ENCODE data around the gene UCHL3. TPM values are rescaled to one million over a fixed set of nuclear protein-coding genes. Genes with fewer than 3 reads are reported as not detected.

Gene UCHL3
- total RNA-seq, 2 experiments from 2014 or later, result 34.7 to 49.5 TPM

- no peaks in the 10 kb centered on the region for H3K9me2 ChIP-seq (ENCODE audit: insufficient read depth, low read length)
- no peak overlapping the region for H3K27ac ChIP-seq (ENCODE audit: low read depth, low read length, poor library complexity, severe bottlenecking)
- H3K4me2 ChIP-seq (ENCODE audit: low read length), result peak overlapping the region; percentile 96
- H3K79me2 ChIP-seq (ENCODE audit: insufficient read depth, low read depth, low read length), result peaks cover 26% of the 10 kb centered on the region; the same call in 1 of the 2 replicates
- TF ChIP-seq EZH2phosphoT487 (IDR thresholded peaks at IDR 0.05; ENCODE audit: borderline replicate concordance, low read depth, low read length) (no peak), CTCF (conservative IDR thresholded peaks at IDR 0.05; ENCODE audit: low read length) (no peak)
- no TSS peak for BruUV-seq (replicated peaks)
- peaks cover 9% of the 10 kb centered on the region for H3K36me3 ChIP-seq (ENCODE audit: insufficient read depth, low read length)
- peaks cover 6% of the 10 kb centered on the region for H4K20me1 ChIP-seq (ENCODE audit: insufficient read depth, low read length)
- H3K9me3 ChIP-seq (ENCODE audit: low read length), result no peaks in the 10 kb centered on the region
- intact Hi-C loops (cut with micrococcal nuclease; ENCODE audit: unreplicated experiment), result loop anchor here (5.0 kb wide), 1 partner anchor 131 kb away; no protein-coding TSS in a partner anchor
- ChIA-PET CTCF (ENCODE audit: unreplicated experiment) (no interaction called here), POLR2A (interaction anchor here (0.7 to 1.5 kb wide), 3 partner anchors 12 to 177 kb away, joined by 3 to 5 read pairs (median 4); partner anchors contain the start of gene TBC1D4)
- H2AFZ ChIP-seq (ENCODE audit: low read length), result no peak overlapping the region; the same call in 1 of the 2 replicates
- H3K4me1 ChIP-seq (ENCODE audit: insufficient read depth, low read length, poor library complexity, severe bottlenecking), result peaks cover 31% of the 10 kb centered on the region
- H3K4me3 ChIP-seq (ENCODE audit: low read depth, low read length, poor library complexity, severe bottlenecking), result peak overlapping the region; percentile 97
- no peak for DNase-seq (ENCODE audit: low spot score)
Observed at GRCh38 chr13:75547917-75548316, 1.7 kb upstream of the UCHL3 start.

DNA sequence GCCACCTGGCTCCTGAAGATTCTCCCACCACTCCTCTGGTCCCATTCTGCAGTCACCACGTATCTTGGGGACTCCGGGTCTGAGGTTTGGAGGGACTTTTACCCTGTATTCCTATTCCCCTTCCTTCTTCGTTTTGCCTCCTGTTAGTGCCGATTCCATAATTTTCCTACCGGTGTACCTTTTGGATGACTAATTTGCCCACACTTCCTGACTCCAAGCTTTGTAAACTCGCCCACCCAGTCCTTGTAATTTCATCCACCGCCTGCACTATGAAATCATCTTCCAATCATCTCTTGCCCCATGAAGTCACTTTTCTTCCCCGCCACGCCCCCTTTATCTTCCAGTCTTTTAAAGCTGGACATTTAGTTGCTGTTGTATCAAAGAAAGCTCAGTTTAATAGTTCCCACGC is 572 bp downstream of the UCHL3 start:
- Histone ChIP-seq H3K79me2 (ENCODE audit: insufficient read depth, low read depth, low read length) (peaks cover 26% of the 10 kb centered on the region; the same call in 1 of the 2 replicates), H3K27ac (ENCODE audit: low read depth, low read length, poor library complexity, severe bottlenecking) (peak overlapping the region; percentile 43), H4K20me1 (ENCODE audit: insufficient read depth, low read length) (peaks cover 6% of the 10 kb centered on the region), H2AFZ (ENCODE audit: low read length) (peak overlapping the region; percentile 74), H3K36me3 (ENCODE audit: insufficient read depth, low read length) (peaks cover 31% of the 10 kb centered on the region), H3K4me2 (ENCODE audit: low read length) (peak overlapping the region; percentile 96), H3K9me3 (ENCODE audit: low read length) (no peaks in the 10 kb centered on the region), H3K4me1 (ENCODE audit: insufficient read depth, low read length, poor library complexity, severe bottlenecking) (peaks cover 31% of the 10 kb centered on the region), H3K9me2 (ENCODE audit: insufficient read depth, low read length) (no peaks in the 10 kb centered on the region), H3K4me3 (ENCODE audit: low read depth, low read length, poor library complexity, severe bottlenecking) (peak overlapping the region; percentile 97)
- intact Hi-C loops (cut with micrococcal nuclease; ENCODE audit: unreplicated experiment), result no loop called here
- no TSS peak for BruUV-seq (replicated peaks)
- CTCF ChIA-PET (ENCODE audit: unreplicated experiment), result no interaction called here
- no peak for TF ChIP-seq CTCF (conservative IDR thresholded peaks at IDR 0.05; ENCODE audit: low read length)
- TF ChIP-seq EZH2phosphoT487 (IDR thresholded peaks at IDR 0.05; ENCODE audit: borderline replicate concordance, low read depth, low read length), result no peak
- POLR2A ChIA-PET, result interaction anchor here (0.6 to 1.7 kb wide), 11 partner anchors 9 to 1475 kb away, joined by 3 to 8 read pairs (median 4); partner anchors contain the start of genes COMMD6 and TBC1D4
- peak; percentile 32 for DNase-seq (ENCODE audit: low spot score)

- no peak overlapping the region for H2AFZ ChIP-seq (ENCODE audit: low read length)
- peaks cover 17% of the 10 kb centered on the region for H3K4me1 ChIP-seq (ENCODE audit: insufficient read depth, low read length, poor library complexity, severe bottlenecking)
- peaks cover 47% of the 10 kb centered on the region for H3K36me3 ChIP-seq (ENCODE audit: insufficient read depth, low read length)
- peaks cover 6% of the 10 kb centered on the region for H4K20me1 ChIP-seq (ENCODE audit: insufficient read depth, low read length)
- H3K4me3 ChIP-seq (ENCODE audit: low read depth, low read length, poor library complexity, severe bottlenecking), result no peak overlapping the region
- peaks cover 48% of the 10 kb centered on the region; the same call in 1 of the 2 replicates for H3K79me2 ChIP-seq (ENCODE audit: insufficient read depth, low read depth, low read length)
- ChIA-PET POLR2A (interaction anchor here (0.6 to 1.5 kb wide), 5 partner anchors 15 to 180 kb away, joined by 3 to 5 read pairs (median 3); partner anchors contain the start of gene COMMD6), CTCF (ENCODE audit: unreplicated experiment) (no interaction called here)
- DNase-seq (ENCODE audit: low spot score), result no peak
- no TSS peak for BruUV-seq (replicated peaks)
- no peaks in the 10 kb centered on the region for H3K9me2 ChIP-seq (ENCODE audit: insufficient read depth, low read length)
- intact Hi-C loops (cut with micrococcal nuclease; ENCODE audit: unreplicated experiment), result no loop called here
- no peak overlapping the region for H3K27ac ChIP-seq (ENCODE audit: low read depth, low read length, poor library complexity, severe bottlenecking)
- no peaks in the 10 kb centered on the region for H3K9me3 ChIP-seq (ENCODE audit: low read length)
- no peak overlapping the region for H3K4me2 ChIP-seq (ENCODE audit: low read length)
- no peak for TF ChIP-seq EZH2phosphoT487 (IDR thresholded peaks at IDR 0.05; ENCODE audit: borderline replicate concordance, low read depth, low read length)
- TF ChIP-seq CTCF (conservative IDR thresholded peaks at IDR 0.05; ENCODE audit: low read length), result no peak
Observed at GRCh38 chr13:75554464-75554863, 4.9 kb downstream of the UCHL3 start.
